A549 (cell line): ENCODE measurements around the gene GPR171. TPM values are rescaled to one million over a fixed set of nuclear protein-coding genes. Genes with fewer than 3 reads are reported as not detected.

Experiments used
- ATAC-seq, 2 experiments: fragments of 200-7000 bp in 1 of 2; fragments of >200 bp in 1 of 2; cut with Nextera tagmentation in 1 of 2; cut with Tn5 transposase in 1 of 2; 3 replicates each; pipeline versions ENCODE4 v1.8.0 to v1.9.1; 2018 to 2020; ENCODE audit warnings: mild to moderate bottlenecking in 1 of 2, moderate library complexity in 1 of 2
- CTCF ChIA-PET: fragments of 300-600 bp; sonication (Branson Sonifier 250); formaldehyde crosslinking; extraction: SDS; loops from one replicate; lab custom pipeline; 2021; ENCODE audit warnings: antibody characterized with exemption, inconsistent platforms; lab: Yijun Ruan, JAX
- POLR2A ChIA-PET: fragments of 350-600 bp; formaldehyde crosslinking; extraction: SDS; loops from one replicate; lab custom pipeline; 2021; ENCODE audit warnings: antibody characterized with exemption, inconsistent platforms; lab: Yijun Ruan, JAX
- DNase-seq, 2 experiments: peaks; one replicate each; pipeline versions ENCODE4 v3.0.0 to v3.0.0-alpha.2; 2011 to 2016; ENCODE audit warnings: low read depth in 1 of 2, low spot score in 1 of 2
- FAIRE-seq: peaks from 2 replicates; lab custom pipeline; 2011; peaks lifted over from hg19 to GRCh38; lab: Jason Lieb, UNC
- H3K27ac ChIP-seq, 2 experiments: fragments of >200 bp; sonication (Bioruptor Twin); formaldehyde crosslinking; 3 replicates each; pipeline ENCODE4 v1.5.1; 2016 to 2017
- H3K4me1 ChIP-seq: fragments of >200 bp; sonication (Bioruptor Twin); formaldehyde crosslinking; 3 replicates; pipeline ENCODE4 v1.6.1; 2016
- H3K4me2 ChIP-seq: fragments of >200 bp; sonication (Bioruptor Twin); formaldehyde crosslinking; 3 replicates; pipeline ENCODE4 v1.6.1; 2016
- H3K4me3 ChIP-seq: fragments of >200 bp; sonication (Bioruptor Twin); formaldehyde crosslinking; 3 replicates; pipeline ENCODE4 v1.5.1; 2016
- H3K9me3 ChIP-seq: fragments of >200 bp; sonication (Bioruptor Twin); formaldehyde crosslinking; 3 replicates; pipeline ENCODE4 v1.6.1; 2016
- ATOH8 ChIP-seq: fragments of 250-450 bp; sonication (Bioruptor Pico); IDR thresholded peaks from 2 replicates; pipeline ENCODE4 v1.5.0; 2020; ENCODE audit warnings: low read depth, mild to moderate bottlenecking, moderate library complexity
- CEBPB ChIP-seq, 2 experiments: fragments of >200 bp in 1 of 2; sonication (Bioruptor Twin) in 1 of 2; formaldehyde crosslinking in 1 of 2; IDR thresholded peaks; 2 replicates each; pipeline ENCODE4 v1.6.1; 2012 to 2016
- CHD2 ChIP-seq: fragments of 150-350 bp; IDR thresholded peaks from 2 replicates; pipeline ENCODE4 v1.6.1; 2014; ENCODE audit warnings: low read length; ENCODE audit not compliant: partially characterized antibody
- EP300 ChIP-seq, 2 experiments: fragments of >200 bp; sonication (Bioruptor Twin); formaldehyde crosslinking; IDR thresholded peaks; 2 replicates in 1 of 2; 3 replicates in 1 of 2; pipeline ENCODE4 v1.6.1; 2016 to 2017
- FOSL2 ChIP-seq, 2 experiments: fragments of 450-650 bp in 1 of 2; fragments of >200 bp in 1 of 2; sonication (Bioruptor Twin) in 1 of 2; formaldehyde crosslinking; IDR thresholded peaks; 2 replicates each; pipeline versions ENCODE4 v1.5.0 to v1.6.1; 2016 to 2020; ENCODE audit warnings: mild to moderate bottlenecking in 1 of 2, moderate library complexity in 1 of 2
- GATA3 ChIP-seq: IDR thresholded peaks from 2 replicates; pipeline ENCODE4 v1.6.1; 2012; ENCODE audit warnings: borderline replicate concordance
- HDAC2 ChIP-seq: fragments of 200-600 bp; sonication (generic); IDR thresholded peaks from 2 replicates; pipeline ENCODE4 v1.6.1; 2016
- HOXA7 ChIP-seq: fragments of 250-450 bp; sonication (Bioruptor Pico); IDR thresholded peaks from 2 replicates; pipeline ENCODE4 v1.5.0; 2020; ENCODE audit warnings: mild to moderate bottlenecking, moderate library complexity
- HOXB5 ChIP-seq: fragments of 250-450 bp; sonication (Bioruptor Pico); IDR thresholded peaks from 2 replicates; pipeline ENCODE4 v1.5.0; 2020; ENCODE audit warnings: mild to moderate bottlenecking, moderate library complexity
- JUN ChIP-seq, 2 experiments: fragments of >200 bp; sonication (Bioruptor Twin); formaldehyde crosslinking; IDR thresholded peaks; 2 replicates in 1 of 2; 3 replicates in 1 of 2; pipeline ENCODE4 v1.6.1; 2016 to 2017
- JUNB ChIP-seq: fragments of >200 bp; sonication (Bioruptor Twin); formaldehyde crosslinking; IDR thresholded peaks from 2 replicates; pipeline ENCODE4 v1.6.1; 2016
- KDM1A ChIP-seq: fragments of 200-600 bp; sonication (generic); IDR thresholded peaks from 2 replicates; pipeline ENCODE4 v1.6.1; 2016; ENCODE audit warnings: low read depth, mild to moderate bottlenecking
- KDM5A ChIP-seq: fragments of 200-600 bp; sonication (generic); IDR thresholded peaks from 2 replicates; pipeline ENCODE4 v1.6.1; 2016; ENCODE audit warnings: antibody characterized with exemption, mild to moderate bottlenecking
- MYC ChIP-seq: IDR thresholded peaks from 2 replicates; pipeline ENCODE4 v1.6.1; 2012; ENCODE audit warnings: mild to moderate bottlenecking, inconsistent platforms, low read length, improper control_type of control experiment, borderline replicate concordance
- NPAS2 ChIP-seq: fragments of 250-450 bp; sonication (Bioruptor Pico); IDR thresholded peaks from 2 replicates; pipeline ENCODE4 v1.8.0; 2022; ENCODE audit warnings: mild to moderate bottlenecking, moderate library complexity, borderline replicate concordance
- PBX3 ChIP-seq: IDR thresholded peaks from 2 replicates; pipeline ENCODE4 v1.6.1; 2012
- POLR2A ChIP-seq: IDR thresholded peaks from 2 replicates; pipeline ENCODE4 v1.6.1; 2012; ENCODE audit warnings: mild to moderate bottlenecking, low read length
- POLR2AphosphoS2 ChIP-seq: conservative IDR thresholded peaks from 2 replicates; pipeline ENCODE4 v1.6.1; 2012; ENCODE audit warnings: low read length, improper control_type of control experiment, inconsistent platforms
- RARB ChIP-seq: fragments of 250-450 bp; sonication (Bioruptor Pico); IDR thresholded peaks from 2 replicates; pipeline ENCODE4 v1.8.0; 2021; ENCODE audit warnings: mild to moderate bottlenecking, moderate library complexity
- REST ChIP-seq: fragments of 200-600 bp; sonication (generic); IDR thresholded peaks from 2 replicates; pipeline ENCODE4 v1.6.1; 2016; ENCODE audit warnings: antibody characterized with exemption, mild to moderate bottlenecking, moderate library complexity
- TFCP2L1 ChIP-seq: fragments of 250-450 bp; sonication (Bioruptor Pico); IDR thresholded peaks from 2 replicates; pipeline ENCODE4 v1.5.0; 2021; ENCODE audit warnings: mild to moderate bottlenecking
- ZFP36 ChIP-seq: fragments of 450-650 bp; IDR thresholded peaks from 2 replicates; pipeline ENCODE4 v1.6.1; 2014; ENCODE audit warnings: borderline replicate concordance; ENCODE audit not compliant: partially characterized antibody
- WGBS: methylation state at CpG from one replicate; pipeline ENCODE4 v1.1.6; 2017; ENCODE audit errors: missing lambda C conversion rate; 5-methylcytosine and 5-hydroxymethylcytosine counted together
- polyA plus RNA-seq, 4 experiments: library from polyadenylated mRNA; depleted of rRNA in 3 of 4; stranded (reverse); fragments of >200 nt; fragmentation: RNase III in 1 of 4; extraction: RNeasy Plus Mini Kit Qiagen cat#74134 plus additional on column Dnase treatment in 1 of 4; gene quantifications; 2 replicates in 3 of 4; 3 replicates in 1 of 4; pipeline ENCODE4 v1.2.3, GENCODE V29; 2011 to 2017

GPR171 gene
- polyA plus RNA-seq, 2 of the 4 experiments (the other 2 are of a cell fraction) = not detected

GRCh38 chr3:151226088-151226563 is 23.1 kb upstream of the GPR171 start:
- no peaks in the 10 kb centered on the region for H3K9me3 ChIP-seq
- DNase-seq (peak in 1 of 2 experiments; percentile 66), FAIRE-seq (no peak), ATAC-seq (peak; percentile 37 to 41; a peak in 3 of 6 replicates)
- H3K4me1 ChIP-seq = peaks cover 37% of the 10 kb centered on the region
- H3K27ac ChIP-seq = peak overlapping the region; percentile 52 to 68
- 27% methylated on average over 4 of the region's 4 CpGs for WGBS
- peak overlapping the region; percentile 50 for H3K4me2 ChIP-seq
- no peak overlapping the region for H3K4me3 ChIP-seq
- CTCF ChIA-PET = interaction anchor here (1.2 to 9.7 kb wide), 16 partner anchors 8 to 101 kb away, joined by 3 to 136 read pairs (median 12); partner anchors contain the start of gene P2RY14
- TF ChIP-seq FOSL2 (IDR thresholded peaks at IDR 0.05) = no peak
- peak; percentile 63 for TF ChIP-seq FOSL2 (CRISPR knock-in tag; IDR thresholded peaks at IDR 0.05)
- TF ChIP-seq POLR2A = no peak
- TF ChIP-seq HOXB5 (CRISPR knock-in tag) = peak; percentile 87
- TF ChIP-seq KDM1A = no peak
- TF ChIP-seq EP300 (IDR thresholded peaks at IDR 0.05) = peak; percentile 51 to 71; a peak in 3 of 5 replicates
- peak; percentile 63 to 83; a peak in 3 of 4 replicates for TF ChIP-seq CEBPB (IDR thresholded peaks at IDR 0.05)
- TF ChIP-seq JUNB = peak; percentile 88
- TF ChIP-seq MYC = no peak
- no peak for TF ChIP-seq REST
- peak in 1 of 2 experiments; percentile 56; a peak in 3 of 5 replicates for TF ChIP-seq JUN (IDR thresholded peaks at IDR 0.05)
- peak; percentile 62; the same call in 1 of the 2 replicates for TF ChIP-seq GATA3
- TF ChIP-seq PBX3 = 0 out of 2 replicates have a peak, but pooled peaks have one; percentile 11
- POLR2A ChIA-PET = no interaction called here

- ChIA-PET POLR2A (no interaction called here), CTCF (interaction anchor here (0.5 to 9.7 kb wide), 10 partner anchors 9 to 137 kb away, joined by 3 to 136 read pairs (median 4); partner anchors contain the start of gene P2RY14)
- ATAC-seq (no peak), FAIRE-seq (no peak), DNase-seq (no peak)
- Histone ChIP-seq H3K4me2 (peak overlapping the region; percentile 50; the same call in 2 of the 3 replicates), H3K4me3 (no peak overlapping the region), H3K9me3 (no peaks in the 10 kb centered on the region), H3K27ac (peak overlapping the region; percentile 50 to 68), H3K4me1 (peaks cover 37% of the 10 kb centered on the region)
- 74% methylated on average over 9 of the region's 9 CpGs for WGBS
- TF ChIP-seq ATOH8 (CRISPR knock-in tag) = no peak
- no peak for TF ChIP-seq HDAC2
- TF ChIP-seq ZFP36 = no peak
- no peak for TF ChIP-seq RARB
- TF ChIP-seq CHD2 = no peak
- TF ChIP-seq REST = no peak
- no peak for TF ChIP-seq POLR2AphosphoS2
- TF ChIP-seq KDM5A = no peak
- no peak for TF ChIP-seq JUNB
- TF ChIP-seq HOXA7 (CRISPR knock-in tag) = no peak
- TF ChIP-seq NPAS2 (CRISPR knock-in tag) = no peak
- TF ChIP-seq TFCP2L1 (CRISPR knock-in tag) = no peak
These were observed 22.3 kb upstream of the GPR171 start for GRCh38 chr3:151225040-151225975.
